GM23338 (cell line): ENCODE data around the gene YBEY. TPM values are rescaled to one million over a fixed set of nuclear protein-coding genes. Genes with fewer than 3 reads are reported as not detected.

Experiments
- ATAC-seq: fragments of 200-7000 bp; cut with Tn5 transposase; 3 replicates; pipeline ENCODE4 v1.9.1; 2020
- DNase-seq: peaks from one replicate; pipeline ENCODE4 v3.0.0-alpha.2; 2015; ENCODE audit warnings: low spot score
- H2AFZ ChIP-seq: fragments of 200-600 bp; sonication (generic); 2 replicates; pipeline ENCODE4 v1.8.0; 2016; ENCODE audit warnings: antibody characterized with exemption, mild to moderate bottlenecking, moderate library complexity
- H3F3A ChIP-seq: fragments of 200-600 bp; sonication (generic); replicated peaks from 2 replicates; pipeline ENCODE4 v1.8.0; 2017; ENCODE audit warnings: antibody characterized with exemption, mixed run types, low read depth
- H3K27ac ChIP-seq: fragments of 200-600 bp; sonication (generic); 2 replicates; pipeline ENCODE4 v1.6.1; 2016; ENCODE audit warnings: low read depth
- H3K27me3 ChIP-seq: fragments of 200-600 bp; sonication (generic); 2 replicates; pipeline ENCODE4 v1.8.0; 2016; ENCODE audit warnings: mild to moderate bottlenecking, mixed run types, moderate library complexity; ENCODE audit not compliant: insufficient read depth
- H3K36me3 ChIP-seq: fragments of 200-600 bp; sonication (generic); 2 replicates; pipeline ENCODE4 v1.8.0; 2016; ENCODE audit warnings: mild to moderate bottlenecking; ENCODE audit not compliant: insufficient read depth
- H3K4me1 ChIP-seq: fragments of 200-600 bp; sonication (generic); 2 replicates; pipeline ENCODE4 v1.8.0; 2016; ENCODE audit warnings: mild to moderate bottlenecking, moderate library complexity; ENCODE audit not compliant: insufficient read depth
- H3K4me2 ChIP-seq: fragments of 200-600 bp; sonication (generic); 2 replicates; pipeline ENCODE4 v1.7.1; 2017; ENCODE audit warnings: mixed run types
- H3K4me3 ChIP-seq: fragments of 200-600 bp; sonication (generic); 2 replicates; pipeline ENCODE4 v1.6.1; 2016; ENCODE audit warnings: mixed run types
- H3K79me2 ChIP-seq: fragments of 200-600 bp; sonication (generic); replicated peaks from 2 replicates; pipeline ENCODE4 v1.8.0; 2017; ENCODE audit warnings: mild to moderate bottlenecking; ENCODE audit not compliant: insufficient read depth
- H3K9me2 ChIP-seq: fragments of 200-600 bp; sonication (generic); 2 replicates; pipeline ENCODE4 v1.8.0; 2017; ENCODE audit not compliant: insufficient read depth
- H4K20me1 ChIP-seq: fragments of 200-600 bp; sonication (generic); replicated peaks from 2 replicates; pipeline ENCODE4 v1.8.0; 2017; ENCODE audit warnings: mild to moderate bottlenecking; ENCODE audit not compliant: insufficient read depth
- H3K27ac Mint-ChIP-seq: 2 replicates; pipeline ENCODE4 v1.8.0; 2020; ENCODE audit warnings: inconsistent platforms, mild to moderate bottlenecking, moderate library complexity, mixed read lengths
- H3K27me3 Mint-ChIP-seq: 3 replicates; pipeline ENCODE4 v1.8.0; 2022; ENCODE audit warnings: low read depth, mild to moderate bottlenecking, moderate library complexity, mixed read lengths, inconsistent platforms; ENCODE audit not compliant: insufficient read depth, poor library complexity
- H3K36me3 Mint-ChIP-seq: 3 replicates; pipeline ENCODE4 v1.8.0; 2021; ENCODE audit warnings: low read depth, mild to moderate bottlenecking, inconsistent platforms, moderate library complexity, mixed read lengths
- H3K4me1 Mint-ChIP-seq: 3 replicates; pipeline ENCODE4 v1.8.0; 2020; ENCODE audit warnings: mild to moderate bottlenecking, inconsistent platforms, mixed read lengths
- H3K4me3 Mint-ChIP-seq: 3 replicates; pipeline ENCODE4 v1.8.0; 2021; ENCODE audit warnings: moderate library complexity, mild to moderate bottlenecking, inconsistent platforms, mixed read lengths
- H3K9me3 Mint-ChIP-seq: 3 replicates; pipeline ENCODE4 v1.8.0; 2020; ENCODE audit warnings: moderate library complexity, mild to moderate bottlenecking, inconsistent platforms, mixed read lengths
- CREB1 ChIP-seq: fragments of 250-450 bp; sonication (Bioruptor Pico); IDR thresholded peaks from 2 replicates; pipeline ENCODE4 v1.5.0; 2020; ENCODE audit warnings: low read depth, mild to moderate bottlenecking, moderate library complexity
- CTCF ChIP-seq, 2 experiments: fragments of 200-600 bp in 1 of 2; sonication (generic) in 1 of 2; conservative IDR thresholded peaks; 2 replicates each; pipeline versions ENCODE4 v1.5.1 to v1.6.1; 2016 to 2017; ENCODE audit warnings: antibody characterized with exemption in 2 of 2, low read depth in 2 of 2, mild to moderate bottlenecking in 2 of 2, moderate library complexity in 1 of 2
- ETS1 ChIP-seq: IDR thresholded peaks from 2 replicates; pipeline ENCODE4 v1.6.1; 2016; ENCODE audit warnings: antibody characterized with exemption
- EZH2 ChIP-seq: fragments of 200-600 bp; sonication (generic); IDR thresholded peaks from one replicate; pipeline ENCODE4 v1.8.0; 2017; ENCODE audit warnings: antibody characterized with exemption, mild to moderate bottlenecking, low read depth; ENCODE audit not compliant: unreplicated experiment
- EZH2phosphoT487 ChIP-seq: fragments of 200-600 bp; sonication (generic); IDR thresholded peaks from one replicate; pipeline ENCODE4 v1.8.1; 2018; ENCODE audit warnings: antibody characterized with exemption; ENCODE audit not compliant: unreplicated experiment
- JUNB ChIP-seq: IDR thresholded peaks from one replicate; pipeline ENCODE4 v1.6.1; 2016; ENCODE audit warnings: antibody characterized with exemption; ENCODE audit not compliant: unreplicated experiment
- NANOG ChIP-seq: IDR thresholded peaks from 2 replicates; pipeline ENCODE4 v1.6.1; 2016; ENCODE audit warnings: antibody characterized with exemption, borderline replicate concordance
- POLR2AphosphoS5 ChIP-seq: IDR thresholded peaks from 2 replicates; pipeline ENCODE4 v1.6.1; 2016; ENCODE audit warnings: antibody characterized with exemption, low read depth
- REST ChIP-seq: IDR thresholded peaks from one replicate; pipeline ENCODE4 v1.6.1; 2018; ENCODE audit warnings: antibody characterized with exemption; ENCODE audit not compliant: unreplicated experiment
- STAT1 ChIP-seq: IDR thresholded peaks from one replicate; pipeline ENCODE4 v1.6.1; 2016; ENCODE audit warnings: antibody characterized with exemption; ENCODE audit not compliant: unreplicated experiment
- ZNF114 ChIP-seq: fragments of 250-450 bp; sonication (Bioruptor Pico); IDR thresholded peaks from 2 replicates; pipeline ENCODE4 v1.5.0; 2020; ENCODE audit warnings: mild to moderate bottlenecking, moderate library complexity
- ZNF331 ChIP-seq: fragments of 250-450 bp; sonication (Bioruptor Pico); IDR thresholded peaks from 2 replicates; pipeline ENCODE4 v1.5.0; 2020; ENCODE audit warnings: low read depth, mild to moderate bottlenecking, moderate library complexity
- ZNF462 ChIP-seq: fragments of 250-450 bp; sonication (Bioruptor Pico); IDR thresholded peaks from 2 replicates; pipeline ENCODE4 v1.5.0; 2020; ENCODE audit warnings: mild to moderate bottlenecking, moderate library complexity
- polyA plus RNA-seq: library from polyadenylated mRNA; unstranded; fragments of >200 nt; fragmentation: Nextera tagmentation; extraction: Ambion mirVana; gene quantifications from 2 replicates; pipeline ENCODE4 v1.2.1, GENCODE V29; 2016
- total RNA-seq: library from RNA; depleted of rRNA; stranded (reverse); fragments of >200 nt; shearing (Covaris generic); gene quantifications from 2 replicates; pipeline ENCODE4 v1.2.3, GENCODE V29; 2014

YBEY gene
- total and polyA plus RNA-seq, 2 experiments from 2014 or later: 28.1 to 31.8 TPM

- peak overlapping the region; percentile 98 for H3K27ac Mint-ChIP-seq
- H3K36me3 ChIP-seq: peaks cover 7% of the 10 kb centered on the region; the same call in 1 of the 2 replicates
- 0 out of 3 replicates have a peak, but pooled peaks cover 4% of the 10 kb centered on the region for H3K9me3 Mint-ChIP-seq
- H3K4me1 Mint-ChIP-seq: peaks cover 39% of the 10 kb centered on the region
- no peak for ATAC-seq
- H3K27ac ChIP-seq: peak overlapping the region; percentile 96
- H3K27me3 ChIP-seq: no peaks in the 10 kb centered on the region
- TF ChIP-seq CREB1 (CRISPR knock-in tag) (no peak), CTCF (conservative IDR thresholded peaks at IDR 0.05; ENCODE audit: low read depth in 2 of 2) (no peak), JUNB (no peak), NANOG (no peak), ZNF114 (CRISPR knock-in tag) (no peak), ETS1 (no peak), EZH2phosphoT487 (no peak), EZH2 (no peak), REST (no peak), ZNF462 (no peak), ZNF331 (no peak), POLR2AphosphoS5 (no peak), STAT1 (no peak)
- no peak overlapping the region for H2AFZ ChIP-seq
- peaks cover 45% of the 10 kb centered on the region for H3K36me3 Mint-ChIP-seq
- H3K9me2 ChIP-seq: no peaks in the 10 kb centered on the region
- DNase-seq: peak; percentile 38
- peak overlapping the region; percentile 98 for H3K4me3 ChIP-seq
- H3K4me1 ChIP-seq: peaks cover 28% of the 10 kb centered on the region
- peak overlapping the region; percentile 97 for H3K4me3 Mint-ChIP-seq
- peaks cover 16% of the 10 kb centered on the region for H3K27me3 Mint-ChIP-seq
- peaks cover 19% of the 10 kb centered on the region for H3F3A ChIP-seq
- peak overlapping the region; percentile 100 for H3K4me2 ChIP-seq
- peaks cover 59% of the 10 kb centered on the region for H3K79me2 ChIP-seq
- H4K20me1 ChIP-seq: peaks cover 25% of the 10 kb centered on the region
Observed at GRCh38 chr21:46323227-46323709, 37.1 kb downstream of the YBEY start.
